Measurements from ENCODE around the gene P2RX3.

Gene P2RX3

GRCh38 chr11:57368106-57368844 lies 30.1 kb downstream of the P2RX3 start:
- no peak for DNase-seq (ENCODE audit: low spot score)
- no peak for TF ChIP-seq CTCF (IDR thresholded peaks at IDR 0.05; ENCODE audit: extremely low read depth, insufficient read depth, missing control alignments)
- in situ Hi-C loops (cut with MboI; ENCODE audit: low pct_unique_long_range_greater_than_20kb, low sequenced_read_pairs, unreplicated experiment), result loop anchor here (25.0 kb wide), 2 partner anchors 144 to 269 kb away; partner anchors contain the start of genes SLC43A1 and YPEL4

- in situ Hi-C loops (cut with MboI; ENCODE audit: low pct_unique_long_range_greater_than_20kb, low sequenced_read_pairs, unreplicated experiment), result loop anchor here (25.0 kb wide), 2 partner anchors 143 to 268 kb away; partner anchors contain the start of genes SLC43A1 and YPEL4
- DNase-seq (ENCODE audit: low spot score), result no peak
- no peak for TF ChIP-seq CTCF (IDR thresholded peaks at IDR 0.05; ENCODE audit: extremely low read depth, insufficient read depth, missing control alignments)
Observed at GRCh38 chr11:57368845-57369232, 30.7 kb downstream of the P2RX3 start.

DNA sequence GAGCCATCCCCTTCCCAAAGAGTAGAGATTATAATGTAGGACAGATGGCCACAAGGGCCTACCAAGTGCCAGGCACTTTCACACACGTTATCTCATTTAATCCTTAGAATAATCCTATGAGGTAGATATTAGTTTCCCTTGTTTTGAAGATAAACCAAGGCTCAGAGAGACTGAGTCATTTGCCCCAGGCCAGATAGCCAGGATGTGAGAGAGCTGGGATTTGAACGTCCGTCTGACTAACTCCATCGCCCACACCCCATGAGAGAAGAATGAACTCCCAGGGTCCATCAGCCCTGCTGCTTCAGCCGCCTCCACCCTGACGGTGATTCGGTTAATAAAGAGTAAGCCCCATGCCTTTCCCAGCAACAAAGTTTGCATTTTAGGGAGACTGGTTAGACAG lies 32.1 kb downstream of the P2RX3 start:
- TF ChIP-seq CTCF (IDR thresholded peaks at IDR 0.05; ENCODE audit: extremely low read depth, insufficient read depth, missing control alignments), result no peak
- no peak for DNase-seq (ENCODE audit: low spot score)
- in situ Hi-C loops (cut with MboI; ENCODE audit: low pct_unique_long_range_greater_than_20kb, low sequenced_read_pairs, unreplicated experiment), result loop anchor here (25.0 kb wide), 2 partner anchors 142 to 267 kb away; partner anchors contain the start of genes SLC43A1 and YPEL4

GRCh38 chr11:57370941-57371340 lies 32.8 kb downstream of the P2RX3 start:
- in situ Hi-C loops (cut with MboI; ENCODE audit: low pct_unique_long_range_greater_than_20kb, low sequenced_read_pairs, unreplicated experiment), result loop anchor here (25.0 kb wide), 2 partner anchors 141 to 266 kb away; partner anchors contain the start of genes SLC43A1 and YPEL4
- TF ChIP-seq CTCF (IDR thresholded peaks at IDR 0.05; ENCODE audit: extremely low read depth, insufficient read depth, missing control alignments), result no peak
- no peak for DNase-seq (ENCODE audit: low spot score)

GRCh38 chr11:57373146-57373545 lies 35.0 kb downstream of the P2RX3 start:
- in situ Hi-C loops (cut with MboI; ENCODE audit: low pct_unique_long_range_greater_than_20kb, low sequenced_read_pairs, unreplicated experiment), result loop anchor here (25.0 kb wide), 2 partner anchors 139 to 264 kb away; partner anchors contain the start of genes SLC43A1 and YPEL4
- no peak for TF ChIP-seq CTCF (IDR thresholded peaks at IDR 0.05; ENCODE audit: extremely low read depth, insufficient read depth, missing control alignments)

DNA sequence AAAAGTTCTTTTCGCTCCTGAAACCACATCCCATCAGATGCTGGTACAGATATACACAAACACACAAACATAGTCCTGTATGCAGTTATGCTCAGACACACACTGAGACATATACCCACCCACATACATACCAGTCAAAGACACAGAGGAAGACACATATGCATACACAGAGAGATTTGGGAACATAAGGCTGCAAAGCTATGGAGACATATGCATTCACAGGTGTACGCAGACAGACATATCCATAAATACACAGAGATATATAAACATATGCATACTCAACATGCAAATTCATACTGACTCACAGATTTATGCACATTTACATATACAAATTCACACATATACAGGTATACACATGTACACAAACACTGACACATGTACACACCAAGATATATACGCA lies 36.8 kb downstream of the P2RX3 start:
- in situ Hi-C loops (cut with MboI; ENCODE audit: low pct_unique_long_range_greater_than_20kb, low sequenced_read_pairs, unreplicated experiment), result loop anchor here (25.0 kb wide), 2 partner anchors 137 to 262 kb away; partner anchors contain the start of genes SLC43A1 and YPEL4
- TF ChIP-seq CTCF (IDR thresholded peaks at IDR 0.05; ENCODE audit: extremely low read depth, insufficient read depth, missing control alignments), result no peak
- no peak for DNase-seq (ENCODE audit: low spot score)

More at GRCh38 chr11:57373146-57373545, 35.0 kb downstream of the P2RX3 start:
- no peak for DNase-seq (ENCODE audit: low spot score)

Measured in GM13977 (cell line).